HG03175 (cell line): ENCODE data around the gene FBXW9.
"Not testable (repeated sequence)": the region's sequence is repeated elsewhere in the genome, so short reads cannot be mapped to it uniquely, and the experiment has no call there.

Experiments used
- ATAC-seq: cut with Tn5 transposase; IDR thresholded peaks from one replicate; pipeline ENCODE4 v1.9.1; 2021; ENCODE audit warnings: mild to moderate bottlenecking, moderate library complexity; ENCODE audit not compliant: unreplicated experiment

FBXW9 gene

DNA sequence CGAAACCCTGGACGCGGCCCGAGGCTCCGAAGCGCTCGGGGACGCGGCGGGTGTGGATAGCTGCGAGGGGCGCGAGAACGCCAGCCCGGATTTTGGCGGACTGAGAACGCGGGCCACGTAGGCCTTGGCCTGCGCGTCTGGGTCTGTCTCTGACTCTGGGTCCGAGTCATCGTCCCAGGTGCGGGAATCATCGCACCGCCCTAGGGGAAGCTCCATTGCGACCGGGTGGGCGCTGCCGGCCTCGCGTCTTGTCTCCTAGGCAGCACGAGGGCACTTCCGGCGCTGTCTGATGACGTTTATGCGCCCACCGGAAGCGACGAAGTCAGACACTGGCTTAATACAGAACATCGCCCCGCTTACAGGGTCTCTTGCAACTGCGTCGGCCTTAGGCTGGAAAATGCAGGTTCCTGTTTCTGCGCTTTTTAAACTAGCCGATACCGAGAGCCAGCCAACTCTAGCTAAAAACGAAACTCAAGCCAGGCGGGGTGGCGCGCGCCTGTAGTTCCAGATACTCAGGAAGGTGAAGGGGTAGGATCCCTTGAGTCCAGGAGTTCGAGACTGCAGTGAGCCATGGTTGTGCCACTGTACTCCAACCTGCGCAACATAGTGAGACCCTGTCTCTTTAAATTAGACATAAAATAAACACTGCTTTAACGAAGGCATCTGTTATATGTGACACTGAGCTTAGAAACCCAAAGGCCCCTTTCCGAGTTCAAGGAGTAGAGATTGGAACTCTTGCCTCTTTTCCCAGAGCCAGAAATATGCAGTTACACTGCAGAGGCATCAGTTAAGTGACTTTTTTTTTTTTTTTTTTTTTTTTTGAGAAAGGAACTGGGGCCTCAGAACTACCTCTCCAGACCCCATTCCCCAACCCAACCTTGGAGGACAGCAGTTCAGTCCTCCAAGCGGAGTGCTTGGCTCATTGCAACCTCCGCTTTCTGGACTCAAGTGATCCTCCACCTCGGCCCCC lies at the start of gene FBXW9:
Gene FBXW9 (minus strand): TSS at position 266 of the 970 bp plus-strand sequence. CDS start 50 bp downstream, at position 216.
- ATAC-seq: peak; percentile 76

GRCh38 chr19:12745166-12745897 lies 48.9 kb upstream of the FBXW9 start:
- no peak for ATAC-seq

DNA sequence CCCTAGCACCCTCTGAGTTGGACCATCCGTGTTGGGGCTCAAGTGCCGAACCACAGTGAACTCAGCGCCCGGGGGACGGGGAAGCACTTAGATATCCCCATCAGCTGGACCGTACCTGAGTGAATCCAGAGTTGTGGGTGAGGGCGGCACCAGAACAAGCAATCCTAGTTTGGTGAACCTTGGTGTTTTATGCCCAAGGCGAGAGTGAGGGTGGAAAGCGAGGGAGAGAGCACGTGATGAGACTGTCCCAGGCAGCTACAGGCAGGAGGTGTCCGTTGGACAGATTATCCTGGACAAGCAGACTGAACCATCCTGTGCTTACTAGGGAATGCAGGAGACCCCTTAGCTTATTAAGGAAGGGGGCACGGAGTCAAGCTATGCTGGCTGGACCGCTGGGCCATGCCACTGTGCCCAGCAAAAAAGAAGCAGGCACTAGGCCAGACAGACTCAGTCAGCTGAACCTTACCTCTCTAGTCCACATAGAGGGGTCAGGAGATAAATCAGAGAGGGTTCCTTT lies 41.5 kb upstream of the FBXW9 start:
- no peak for ATAC-seq

GRCh38 chr19:12736995-12737834 lies 40.8 kb upstream of the FBXW9 start, which contains the start of gene GET3:
GET3 (plus strand) TSS chr19:12737497; CDS start chr19:12737506, 9 bp downstream.
- peak; percentile 76 for ATAC-seq

- no peak for ATAC-seq
Measured at GRCh38 chr19:12733369-12734214, 37.2 kb upstream of the FBXW9 start.

- no peak for ATAC-seq
Measured at GRCh38 chr19:12731337-12731736, 34.9 kb upstream of the FBXW9 start.

DNA sequence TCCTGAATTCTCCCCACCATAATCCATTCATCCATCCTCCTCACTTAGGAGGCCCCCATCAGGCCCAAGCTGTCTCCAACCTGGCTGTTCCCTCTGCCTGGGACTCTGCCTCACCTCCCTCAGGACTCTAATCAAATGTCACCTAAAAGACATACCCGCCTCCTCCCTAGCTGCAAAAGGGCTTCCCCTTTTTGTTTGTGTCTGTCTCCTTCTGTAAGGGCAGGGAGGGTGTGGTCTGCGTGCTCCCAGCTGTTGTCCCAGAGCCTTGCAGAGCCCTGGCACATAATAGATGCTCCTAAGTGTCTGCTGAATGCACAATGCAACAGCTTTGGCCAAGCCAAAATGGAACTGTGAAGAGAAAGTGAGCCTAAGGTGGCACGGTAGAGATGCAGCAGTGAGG lies 33.6 kb upstream of the FBXW9 start:
- no peak for ATAC-seq

DNA sequence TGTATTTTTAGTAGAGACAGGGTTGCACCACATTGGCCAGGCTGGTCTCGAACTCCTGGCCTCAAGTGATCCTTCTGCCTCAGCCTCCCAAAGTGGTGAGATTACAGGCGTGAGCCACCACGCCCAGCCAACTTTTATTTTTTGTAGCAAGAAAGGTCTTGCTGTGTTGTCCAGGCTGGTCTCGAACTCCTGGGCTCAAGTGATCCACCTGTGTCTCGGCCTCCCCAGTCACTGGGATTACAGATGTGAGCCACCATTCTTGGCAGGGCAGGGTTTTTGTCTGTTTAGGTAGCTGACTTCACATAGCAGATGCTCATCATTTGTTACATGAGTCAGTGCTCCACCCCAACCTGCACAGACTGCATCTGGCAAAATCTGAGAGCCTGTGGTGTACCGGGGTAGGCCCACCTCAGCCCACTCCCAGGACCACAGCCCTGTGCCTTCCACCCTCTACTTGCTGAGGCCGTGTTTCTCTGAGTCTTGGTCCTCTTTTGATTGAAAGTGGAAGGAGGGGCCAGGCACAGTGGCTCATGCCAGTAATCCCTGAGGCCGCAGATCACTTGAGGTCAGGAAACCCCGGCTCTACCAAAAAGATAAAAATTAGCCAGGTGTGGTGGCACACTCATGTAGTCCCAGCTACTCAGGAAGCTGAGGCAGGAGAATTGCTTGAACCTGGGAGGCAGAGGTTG lies 31.5 kb upstream of the FBXW9 start:
- ATAC-seq: no peak

DNA sequence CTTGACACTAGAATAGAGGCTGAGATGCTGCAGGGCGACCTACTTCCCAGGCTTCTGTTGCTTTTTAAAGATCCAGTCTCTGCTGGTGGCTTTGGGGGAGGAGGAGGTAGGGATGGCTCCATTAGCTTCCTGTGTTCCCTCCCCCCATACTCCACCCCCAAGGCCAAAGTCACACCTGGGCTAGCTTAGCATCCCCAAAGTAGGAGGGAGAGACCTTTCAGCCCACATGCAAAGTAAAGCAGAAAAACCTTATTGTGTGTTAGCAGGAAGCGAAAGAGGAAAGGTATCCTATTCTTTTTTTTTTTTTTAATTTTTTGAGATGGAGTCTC lies 30.5 kb upstream of the FBXW9 start:
- ATAC-seq: no peak

- ATAC-seq: not testable (repeated sequence)
Measured at GRCh38 chr19:12725612-12726011, 29.2 kb upstream of the FBXW9 start.

DNA sequence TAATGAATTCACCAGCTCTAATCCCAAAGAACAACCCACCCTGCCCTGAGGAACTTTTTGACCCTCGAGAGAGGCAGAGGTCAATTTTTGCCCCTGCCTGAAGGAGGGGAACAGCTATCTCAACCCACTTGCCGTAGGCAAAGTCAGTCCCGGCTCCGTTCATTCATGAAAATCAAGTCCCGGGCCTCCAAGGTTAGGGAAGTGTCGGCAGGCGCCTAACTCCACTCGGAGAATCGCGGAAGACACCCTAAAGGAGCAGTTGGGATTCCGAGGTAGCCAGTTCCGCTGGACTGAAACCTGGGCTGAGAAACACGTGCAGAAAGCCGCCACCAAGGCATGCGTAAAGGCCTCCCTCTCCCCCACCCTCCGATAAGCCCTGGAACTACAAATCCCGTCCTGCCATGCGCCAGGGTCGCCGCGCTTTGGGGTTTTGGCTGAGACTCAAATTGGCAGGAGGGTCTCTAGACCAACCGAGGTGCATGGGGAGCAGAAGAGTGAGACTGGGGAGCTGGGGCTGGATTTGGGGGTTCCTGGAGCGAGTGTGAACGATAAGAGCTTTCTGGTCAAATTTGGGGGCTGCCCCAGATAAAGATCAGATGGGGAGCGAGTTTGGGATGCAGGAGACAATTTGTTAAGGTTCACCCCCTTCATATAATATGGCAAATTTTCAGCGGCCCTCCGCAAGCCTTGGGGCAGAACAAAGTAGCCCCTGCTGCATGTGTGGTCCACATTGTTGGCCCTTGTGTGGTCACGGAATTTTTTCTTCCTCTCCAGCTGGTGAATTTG lies 27.4 kb upstream of the FBXW9 start, which contains the start of gene TNPO2:
Gene TNPO2 (minus strand): TSS at position 292 of the 786 bp plus-strand sequence. CDS start 2,955 bp downstream, outside the sequence.
- ATAC-seq: no peak

GRCh38 chr19:12723381-12723640 lies 26.9 kb upstream of the FBXW9 start:
- no peak for ATAC-seq

DNA sequence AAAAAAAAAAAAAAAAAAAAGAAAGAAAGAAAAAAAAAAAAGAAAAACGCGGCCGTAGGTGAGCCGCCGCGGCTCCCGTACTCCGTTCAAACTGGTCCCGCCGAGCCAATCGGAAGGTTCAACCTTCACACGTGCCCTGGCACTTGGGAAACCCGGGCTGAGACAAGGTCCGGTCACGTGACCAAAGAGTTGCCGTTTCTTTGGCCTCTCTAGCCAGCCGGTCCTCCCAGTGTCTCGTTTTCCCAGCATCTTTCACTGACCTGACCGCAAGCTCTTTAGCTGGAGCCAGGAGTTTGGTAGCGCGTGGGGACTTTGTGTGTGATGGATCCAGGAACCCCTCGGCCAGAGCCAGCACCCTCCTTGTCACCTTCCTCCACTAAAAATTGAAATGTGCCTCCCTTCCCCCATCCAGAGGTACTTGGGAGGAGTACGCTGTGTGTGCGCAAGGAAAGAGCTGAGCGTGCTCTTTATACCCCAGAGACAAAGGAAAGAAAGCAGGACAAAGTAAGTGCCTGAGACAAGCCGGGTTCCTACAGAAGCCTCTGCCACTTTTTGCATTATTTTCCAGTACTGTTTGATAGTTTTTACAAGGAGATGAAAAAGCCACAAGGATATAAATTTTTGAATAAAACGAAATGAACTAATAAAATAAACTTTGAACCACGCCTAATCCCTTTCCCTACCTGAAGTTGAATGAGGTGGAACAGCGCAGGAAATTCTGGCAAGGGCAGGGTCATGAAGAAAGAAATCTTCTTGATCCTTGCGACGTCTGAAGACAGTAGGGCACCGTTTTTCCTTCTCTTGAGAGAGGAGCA lies 26.3 kb upstream of the FBXW9 start:
- peak; percentile 85 for ATAC-seq

GRCh38 chr19:12721656-12722565 lies 25.5 kb upstream of the FBXW9 start:
- peak; percentile 29 for ATAC-seq

GRCh38 chr19:12720851-12721655 lies 24.6 kb upstream of the FBXW9 start:
- ATAC-seq: no peak

GRCh38 chr19:12720296-12720695 lies 23.9 kb upstream of the FBXW9 start:
- ATAC-seq: no peak
